DND-41 (cell line): ENCODE results near the gene NXN.

Experiments
- CTCF ChIP-seq: IDR thresholded peaks from 2 replicates; pipeline ENCODE4 v1.5.1; 2012; ENCODE audit warnings: borderline replicate concordance, low read length, moderate library complexity, mild to moderate bottlenecking; ENCODE audit not compliant: poor library complexity, severe bottlenecking; ENCODE audit errors: extremely low read depth
- EZH2 ChIP-seq: IDR thresholded peaks from 3 replicates; pipeline ENCODE4 v1.6.1; 2012; ENCODE audit warnings: borderline replicate concordance, low read depth, mild to moderate bottlenecking, moderate library complexity, low read length, inconsistent platforms; ENCODE audit not compliant: severe bottlenecking

DNA sequence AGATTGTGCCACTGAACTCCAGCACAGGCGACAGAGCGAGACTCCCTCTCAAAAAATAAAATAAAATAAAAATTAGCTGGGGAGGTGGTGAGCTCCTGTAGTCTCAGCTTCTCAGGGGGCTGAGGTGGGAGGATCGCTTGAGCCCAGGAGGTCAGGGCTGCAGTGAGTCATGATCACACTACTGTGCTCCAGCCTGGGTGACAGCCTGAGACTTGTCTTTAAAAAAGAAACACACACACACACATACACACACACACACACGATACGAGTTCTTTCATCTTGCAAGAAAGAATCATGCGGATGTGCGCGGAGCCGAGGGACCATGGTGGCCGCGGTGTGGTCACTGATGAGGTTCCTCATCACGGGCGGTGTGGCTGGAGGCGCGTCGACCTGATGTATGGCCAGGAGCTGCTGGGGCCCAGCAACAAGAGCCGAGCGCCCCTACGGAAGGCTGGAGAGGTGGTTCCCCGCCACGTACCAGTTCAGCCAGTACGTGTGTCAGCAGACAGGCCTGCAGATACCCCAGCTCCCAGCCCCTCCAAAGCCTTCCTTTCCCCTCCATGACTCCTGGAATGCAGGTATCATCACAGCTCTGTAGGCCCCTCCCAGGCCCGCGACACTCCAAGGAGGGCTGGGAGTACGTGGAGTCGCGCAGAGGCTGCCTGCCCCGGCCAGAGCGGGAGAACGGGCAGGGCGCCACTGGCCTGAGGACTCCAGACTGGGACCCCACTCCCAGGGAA, 20.7 kb downstream of the NXN start:
- TF ChIP-seq CTCF (no peak), EZH2 (no peak)
